DLD1 (cell line): Measurements from ENCODE around the gene ZMIZ1.

ENCODE experiments used
- in situ Hi-C: cut with HindIII; loops from 2 replicates; pipeline ENCODE4 v1.10.0; 2017; ENCODE audit warnings: low sequenced_read_pairs

Gene ZMIZ1

DNA sequence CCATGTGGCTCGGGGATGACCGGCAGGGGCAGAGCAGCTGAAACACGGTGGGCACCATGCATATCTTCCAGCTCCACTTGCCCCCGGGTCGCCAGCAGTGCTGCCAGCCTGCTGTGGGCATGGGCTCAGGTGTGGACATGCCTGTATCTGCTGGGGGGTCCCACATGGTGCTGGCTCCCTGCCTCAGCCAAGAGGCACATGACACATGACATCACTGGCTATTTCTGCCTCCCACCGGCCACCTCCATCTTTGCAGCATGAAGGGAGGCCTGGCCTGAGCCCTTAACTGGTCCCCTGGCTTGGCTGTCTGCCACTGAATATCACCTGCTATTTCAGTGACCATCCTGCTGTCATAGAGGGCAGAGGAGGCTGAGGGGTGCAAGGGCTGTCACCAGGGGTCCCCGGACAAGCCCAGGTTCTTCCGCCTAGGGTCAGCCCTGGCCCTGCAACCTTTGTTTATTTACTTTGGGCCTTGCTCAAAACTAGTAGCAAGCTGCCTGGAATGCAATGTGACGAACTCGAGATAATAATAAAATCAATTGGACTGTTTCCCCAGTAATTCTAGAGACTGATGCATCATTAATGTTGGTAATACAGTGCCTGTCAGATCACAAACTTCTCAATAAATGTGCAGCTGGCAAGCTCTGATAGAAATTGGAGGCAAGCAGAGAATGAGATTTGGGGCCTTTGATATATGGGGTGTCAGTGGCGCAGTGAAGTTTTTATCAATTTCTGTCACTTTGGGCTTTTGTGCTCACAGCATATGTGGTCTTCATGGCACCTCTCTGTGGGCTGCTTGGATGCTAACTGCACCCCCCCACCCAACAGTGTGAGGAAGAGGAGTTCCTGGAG is 28.5 kb downstream of the ZMIZ1 start:
- in situ Hi-C loops: no loop called here

DNA sequence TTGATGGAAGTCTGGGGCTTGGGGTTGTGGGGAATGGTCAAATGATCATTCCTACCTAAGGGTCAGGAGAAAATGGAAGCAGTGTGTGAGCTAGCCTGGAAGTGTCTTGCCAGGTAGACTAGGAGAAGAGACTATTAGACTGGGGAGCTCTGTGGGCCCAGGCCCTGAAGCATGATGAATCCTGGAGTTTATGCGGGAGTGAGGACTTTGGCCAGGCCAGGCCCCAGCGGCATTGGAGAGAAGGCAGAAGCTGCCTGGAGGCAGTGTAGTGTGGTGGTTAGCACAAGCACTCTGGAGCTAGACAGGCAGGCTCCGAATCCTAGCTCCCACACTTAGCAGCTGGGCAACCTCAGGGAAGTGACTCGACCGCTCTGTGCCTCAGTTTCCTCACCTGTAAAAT is 29.3 kb downstream of the ZMIZ1 start:
- in situ Hi-C loops: no loop called here

DNA sequence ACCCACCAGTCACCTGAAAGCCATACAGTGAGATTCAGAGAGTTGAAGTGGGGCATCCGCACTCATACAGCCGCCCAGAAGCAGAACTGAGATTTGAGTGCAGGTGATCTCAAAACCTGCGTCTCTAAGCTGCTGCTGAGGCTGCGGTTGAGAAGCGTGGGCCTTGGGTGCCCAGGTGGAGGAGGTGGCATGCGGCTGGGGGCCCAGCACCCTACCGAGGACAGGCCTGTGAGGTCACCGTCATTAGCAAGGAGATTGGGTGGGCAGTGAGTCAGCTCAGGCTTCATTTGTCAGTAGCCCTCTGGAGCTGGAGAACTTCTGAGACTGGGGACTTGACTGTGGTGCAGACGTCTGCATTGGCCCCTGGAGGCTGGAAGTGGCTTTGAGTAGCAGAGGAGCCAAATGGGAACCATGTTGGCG is 29.8 kb downstream of the ZMIZ1 start:
- in situ Hi-C loops: no loop called here

DNA sequence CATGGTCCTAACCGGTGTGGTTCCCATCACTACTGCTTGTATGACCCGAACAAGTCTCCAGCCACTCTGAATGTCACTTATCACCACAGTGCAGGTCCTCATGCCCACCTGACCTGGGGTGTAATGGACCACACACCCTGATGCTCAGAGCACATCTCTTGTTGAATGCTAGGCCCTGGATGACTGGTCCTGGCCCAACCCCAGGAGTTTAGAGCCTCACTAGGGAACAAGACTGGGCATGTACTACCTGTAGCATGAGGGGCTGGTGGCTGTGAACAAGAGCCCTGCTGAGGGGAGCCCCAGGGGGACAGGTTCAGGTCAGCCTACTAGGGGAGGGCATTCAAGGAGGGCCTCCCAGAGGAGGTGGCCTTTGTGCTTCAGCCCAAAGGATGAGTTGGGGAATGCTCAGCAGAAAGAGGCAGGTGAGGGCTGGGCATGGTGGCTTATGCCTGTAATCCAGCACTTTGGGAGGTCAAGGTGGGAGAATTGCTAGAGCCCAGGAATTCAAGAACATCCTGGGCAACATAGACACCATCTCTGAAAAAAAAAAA is 31.2 kb downstream of the ZMIZ1 start:
- in situ Hi-C loops: no loop called here

DNA sequence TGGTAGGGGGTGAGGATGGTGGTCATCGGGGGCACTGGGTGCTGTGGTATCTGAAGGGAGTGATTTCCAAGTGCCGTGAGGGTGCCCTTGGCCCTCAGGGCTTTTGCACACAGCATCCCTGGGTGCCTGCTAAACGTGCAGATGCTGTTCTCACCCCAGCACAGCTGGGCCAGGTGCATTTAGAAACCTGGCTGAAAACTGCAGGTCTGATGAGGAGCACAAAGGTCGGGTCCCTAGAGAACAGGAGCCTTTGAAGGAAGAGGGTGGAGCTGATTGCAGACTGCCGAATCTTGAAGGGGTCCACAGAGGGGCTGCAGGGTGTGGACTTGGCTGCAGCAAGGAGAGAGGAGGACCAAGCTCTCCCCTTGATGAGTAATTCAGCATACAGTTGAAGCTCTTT is 32.0 kb downstream of the ZMIZ1 start:
- in situ Hi-C loops: no loop called here

DNA sequence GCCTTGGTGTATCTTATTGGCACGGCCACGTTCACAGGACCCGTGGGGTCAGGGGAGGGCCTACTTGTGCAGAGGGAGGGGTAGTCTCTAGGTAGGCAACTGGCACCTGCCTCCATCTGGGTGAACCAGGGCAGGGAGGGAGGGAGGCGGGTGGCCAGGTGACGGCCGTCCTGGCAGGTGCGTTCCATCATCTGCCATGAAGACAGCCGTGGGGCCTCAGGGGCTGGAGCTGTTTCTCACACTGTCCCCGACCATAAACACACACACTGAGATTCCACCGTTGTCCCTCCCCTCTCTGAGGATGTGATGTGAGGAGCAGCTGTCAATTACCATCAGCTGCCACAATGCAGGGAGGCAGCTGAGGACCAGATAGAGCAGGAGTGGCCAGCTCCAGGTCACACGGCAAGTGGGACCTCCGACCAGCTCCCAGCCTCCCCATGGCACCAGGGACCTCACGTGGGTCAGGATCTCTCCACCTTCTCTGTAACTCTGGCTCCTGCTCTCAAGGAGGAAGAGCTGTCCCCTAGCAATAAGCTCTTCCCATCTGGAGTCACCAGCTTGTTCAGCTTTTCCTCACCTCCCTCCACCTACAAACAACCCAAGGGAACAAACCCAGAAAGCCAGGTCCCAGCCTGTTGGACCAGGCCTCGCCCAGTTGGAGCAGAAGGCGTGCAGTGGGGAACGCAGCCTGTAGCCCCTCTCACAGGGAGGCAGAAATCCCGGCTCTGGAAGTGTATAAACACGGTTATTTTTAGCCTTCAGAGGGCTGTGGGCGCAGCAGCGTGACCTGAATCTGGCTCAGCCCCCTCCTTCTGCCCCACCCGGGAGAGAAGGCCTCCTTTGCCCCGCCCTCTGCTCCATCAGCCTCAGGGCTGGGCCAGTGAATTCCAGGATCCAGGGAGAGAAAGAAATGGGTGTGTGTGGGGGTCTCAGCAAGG is 33.1 kb downstream of the ZMIZ1 start:
- in situ Hi-C loops: no loop called here

DNA sequence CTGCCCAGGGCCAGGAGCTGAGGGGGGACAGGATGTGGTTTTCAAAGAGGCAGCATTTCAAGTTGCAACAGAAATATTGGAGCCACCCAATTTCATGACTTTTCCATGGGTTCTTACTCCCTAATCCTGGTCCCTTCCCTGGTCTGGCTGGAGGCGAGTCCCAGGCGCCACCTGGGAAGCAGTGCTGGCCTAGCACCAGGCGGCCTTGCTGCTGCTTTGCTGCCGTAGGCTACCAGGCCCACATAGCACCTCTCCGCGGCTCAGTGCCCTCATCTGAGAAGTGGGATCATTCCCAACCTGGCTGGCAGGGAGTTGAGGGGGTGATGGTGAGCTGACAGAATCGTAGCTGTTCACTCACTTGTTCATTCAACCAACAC is 33.7 kb downstream of the ZMIZ1 start:
- in situ Hi-C loops: no loop called here

DNA sequence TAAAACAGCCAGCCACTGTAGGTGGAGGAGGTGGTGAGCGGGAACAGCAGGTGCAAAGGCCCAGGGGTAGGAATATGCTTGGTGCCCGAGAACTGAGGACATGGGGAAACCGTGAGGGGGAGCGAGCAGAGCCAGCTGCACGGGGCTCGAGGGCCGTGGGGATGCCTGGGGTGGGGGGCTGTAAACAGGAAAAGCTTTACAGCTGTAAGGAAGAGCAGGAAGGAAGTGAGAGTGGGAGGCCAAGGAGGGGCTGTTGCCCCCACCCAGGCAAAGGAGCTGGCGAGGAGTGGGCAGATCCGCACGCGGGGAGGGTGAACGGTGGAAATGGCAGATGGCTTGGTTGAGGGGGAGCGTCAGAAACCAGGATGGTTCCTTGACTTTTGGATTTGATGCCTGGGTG is 34.4 kb downstream of the ZMIZ1 start:
- in situ Hi-C loops: no loop called here

DNA sequence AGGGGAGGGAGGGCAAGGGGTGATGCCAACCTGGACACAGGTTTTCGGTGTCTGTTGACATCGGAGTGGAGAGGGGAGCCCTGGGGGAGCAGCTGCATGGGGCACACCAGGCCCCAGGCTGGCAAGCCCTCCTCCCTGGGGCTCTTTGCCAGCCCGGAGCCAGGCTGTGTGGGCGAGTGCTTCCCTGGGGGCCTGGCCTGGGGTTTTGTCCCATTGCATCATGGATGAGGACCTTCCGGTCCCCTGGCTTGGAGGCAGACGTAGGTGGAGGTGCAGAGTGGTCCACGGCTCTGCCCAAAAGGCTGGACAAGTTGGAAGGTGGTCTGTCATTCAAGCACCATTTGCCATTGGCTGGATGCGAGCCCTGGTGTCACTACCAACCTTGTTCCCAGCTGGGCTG is 34.8 kb downstream of the ZMIZ1 start:
- in situ Hi-C loops: no loop called here

DNA sequence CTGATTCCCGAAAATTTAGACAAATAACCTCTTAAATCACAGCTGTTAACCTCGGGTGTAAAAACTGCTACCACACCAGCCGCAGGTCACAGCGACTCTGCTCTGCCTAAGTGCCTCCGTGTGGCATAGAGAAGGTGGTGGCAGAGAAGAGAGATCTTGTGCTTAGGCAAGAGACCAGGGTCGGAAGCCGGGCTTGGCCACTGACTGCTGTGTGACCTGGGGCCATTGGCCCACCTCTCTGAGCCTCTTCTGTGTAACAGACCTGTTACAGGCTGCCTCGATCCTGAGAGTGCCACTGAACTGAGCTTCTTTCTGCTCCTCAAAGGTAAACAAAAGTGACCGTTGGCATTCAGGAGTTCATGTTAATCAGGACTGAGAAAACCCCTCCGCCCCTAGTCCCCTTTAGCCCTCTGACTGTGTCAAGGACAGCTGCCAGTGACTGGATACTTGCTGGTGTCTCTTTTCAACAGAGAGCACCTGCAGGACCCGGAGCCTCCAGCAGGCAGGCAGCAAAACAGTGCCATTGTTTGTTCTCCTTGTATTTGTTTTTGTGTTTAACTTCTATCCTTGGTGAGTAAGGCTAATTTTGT is 36.5 kb downstream of the ZMIZ1 start:
- in situ Hi-C loops: no loop called here

DNA sequence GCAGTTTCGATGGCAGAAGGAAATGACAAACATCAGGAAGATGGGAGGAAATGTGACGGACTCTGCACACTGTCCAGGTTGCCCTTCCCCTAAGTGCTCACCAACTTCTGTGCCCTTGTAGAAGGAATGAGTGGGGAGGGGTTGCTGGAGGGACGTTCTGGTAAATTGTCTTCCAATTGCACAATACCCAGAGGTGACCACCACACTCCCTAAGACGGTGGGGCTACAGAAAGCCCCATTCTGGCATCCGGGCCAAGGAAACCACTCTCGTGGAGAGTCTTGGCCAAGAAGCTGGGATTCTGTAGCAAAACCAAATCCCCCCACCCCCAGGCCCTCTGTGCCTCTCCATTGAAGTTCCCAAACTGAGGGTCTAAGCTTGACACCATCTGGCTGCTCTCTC is 37.1 kb downstream of the ZMIZ1 start:
- in situ Hi-C loops: no loop called here

DNA sequence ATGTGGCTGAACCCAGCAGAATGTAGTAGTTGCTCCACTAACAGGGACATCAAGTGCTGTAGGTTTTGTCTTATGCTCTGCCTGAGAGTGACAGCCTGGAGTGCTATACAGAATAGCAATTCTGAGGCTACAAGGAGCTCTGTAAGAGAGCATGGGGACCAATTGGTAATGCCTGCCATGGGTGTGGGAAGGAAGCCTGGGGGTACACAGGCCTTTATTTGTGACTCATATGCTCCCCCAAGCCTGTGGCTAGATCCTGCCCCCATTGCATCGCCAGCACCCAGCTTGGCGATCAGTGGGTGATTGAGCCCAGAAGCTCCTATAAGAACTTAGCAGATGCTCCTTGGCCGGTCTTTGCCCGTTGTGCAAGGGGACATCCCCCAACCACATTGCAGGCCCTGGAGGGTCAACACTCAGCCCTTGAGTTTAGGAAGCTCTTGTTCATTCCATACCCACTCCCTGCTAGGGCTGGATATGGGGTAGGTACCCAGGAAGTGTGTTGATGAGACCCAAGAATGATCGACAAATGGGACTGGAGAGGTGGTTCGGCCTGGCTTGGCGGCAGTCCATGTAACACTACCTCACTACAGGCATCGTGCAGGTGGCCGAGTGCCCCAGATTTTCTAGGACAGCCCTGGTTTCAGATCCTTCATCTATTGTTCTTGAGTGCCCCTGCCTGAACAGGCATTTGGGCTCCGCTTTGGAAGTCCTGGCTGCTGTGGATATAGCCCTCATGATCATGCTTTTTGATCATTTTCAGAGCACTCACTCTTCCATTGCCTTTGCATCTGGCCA is 37.7 kb downstream of the ZMIZ1 start:
- in situ Hi-C loops: no loop called here

DNA sequence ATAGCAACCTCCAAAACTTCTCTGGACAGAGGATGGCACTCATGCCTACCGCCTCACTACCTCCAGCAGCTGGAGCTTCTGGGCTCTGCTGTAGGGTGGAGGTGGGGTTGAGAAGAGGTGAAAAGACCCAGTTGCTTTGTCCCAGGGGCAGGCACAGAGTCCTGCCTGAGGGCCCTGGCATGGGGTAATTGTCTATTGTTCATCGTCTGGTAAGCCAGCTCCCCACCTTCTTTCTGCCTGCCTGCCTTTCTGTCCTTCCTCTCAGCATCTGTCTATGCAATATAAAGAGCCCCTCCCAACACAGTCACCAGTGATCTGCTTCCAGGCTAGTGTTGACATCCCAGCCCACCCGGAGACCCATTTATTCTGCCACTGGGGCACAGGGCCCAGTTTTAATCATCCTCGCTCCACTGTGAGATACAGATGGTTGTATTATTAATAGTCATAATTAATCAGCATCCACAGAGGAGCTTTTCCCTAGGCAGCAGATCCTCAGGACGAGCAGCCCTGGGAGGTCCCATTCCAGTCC is 39.0 kb downstream of the ZMIZ1 start:
- in situ Hi-C loops: no loop called here

DNA sequence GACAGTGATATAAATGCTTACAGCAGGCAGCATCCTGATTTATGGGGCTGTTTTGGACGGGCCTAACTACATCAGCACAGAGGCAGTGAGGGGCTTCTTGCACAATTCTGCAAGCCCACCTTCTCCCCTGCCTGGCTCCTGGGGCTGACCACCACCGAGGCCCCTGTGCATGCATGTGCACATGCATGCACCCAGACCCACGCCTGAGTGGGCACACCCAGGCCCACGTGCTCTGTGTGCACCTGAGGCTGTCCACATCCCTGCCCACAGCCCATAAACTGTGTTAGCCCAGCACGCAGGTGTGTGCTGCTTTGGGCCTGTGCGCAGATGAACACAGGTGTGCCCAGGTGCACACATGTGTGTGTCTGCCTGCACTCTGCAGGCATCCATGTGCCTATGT is 40.0 kb downstream of the ZMIZ1 start:
- in situ Hi-C loops: no loop called here

DNA sequence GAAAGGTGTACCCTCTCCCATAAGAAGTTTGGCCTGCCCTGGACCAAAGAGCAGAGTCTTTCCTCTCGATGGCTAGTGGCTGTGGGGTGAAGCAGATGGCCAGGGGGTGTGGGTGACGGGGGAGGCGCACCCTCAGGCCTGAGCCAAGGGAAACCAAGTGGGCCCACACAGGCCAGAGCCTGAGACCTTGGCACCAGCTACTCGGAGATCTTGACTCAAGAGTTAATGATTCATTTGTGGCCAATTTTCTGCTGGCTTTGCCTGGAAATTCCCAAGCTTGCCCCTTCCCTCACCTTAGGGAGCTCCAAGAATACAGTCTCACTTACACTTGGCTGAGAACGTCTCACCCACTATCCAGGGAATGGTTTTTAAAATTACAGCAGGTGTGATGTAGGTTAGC is 42.7 kb downstream of the ZMIZ1 start:
- in situ Hi-C loops: no loop called here

DNA sequence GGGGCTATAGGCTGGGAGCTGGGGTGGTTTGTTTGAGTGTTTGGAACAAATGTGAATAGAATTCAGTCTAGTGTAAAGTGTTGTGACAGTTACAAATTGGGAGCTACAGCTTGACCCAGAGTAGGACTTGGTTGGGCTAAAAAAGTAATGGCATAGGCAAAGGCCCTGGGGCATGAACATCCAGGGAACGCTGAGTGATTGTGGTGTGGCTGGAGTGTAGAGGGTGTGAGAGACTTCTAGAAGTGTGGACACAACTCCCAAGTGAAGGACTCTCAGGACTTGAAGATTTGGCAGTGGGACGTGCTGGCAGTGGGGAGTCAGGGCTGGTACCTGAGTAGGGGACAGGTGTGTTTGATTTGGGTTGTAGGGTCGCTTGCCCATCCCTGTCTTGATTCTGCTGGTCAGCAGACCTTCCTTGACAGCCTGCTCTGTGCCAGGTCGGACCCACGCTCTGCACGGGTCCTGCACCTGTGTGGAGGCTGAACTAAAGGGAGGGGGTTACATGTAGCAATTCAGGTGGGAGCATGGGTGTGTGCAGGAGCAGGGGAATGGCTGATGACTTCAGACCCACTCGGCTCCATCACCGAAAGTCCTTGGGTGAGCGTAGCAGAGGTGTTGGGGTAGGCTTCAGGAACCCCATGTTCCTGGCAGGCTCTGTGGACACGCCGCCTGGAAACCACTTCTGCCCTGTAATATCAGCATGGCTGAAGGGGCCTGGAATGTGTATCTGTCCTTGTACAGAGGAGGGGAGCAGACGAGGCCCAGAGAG is 43.3 kb downstream of the ZMIZ1 start:
- in situ Hi-C loops: no loop called here

DNA sequence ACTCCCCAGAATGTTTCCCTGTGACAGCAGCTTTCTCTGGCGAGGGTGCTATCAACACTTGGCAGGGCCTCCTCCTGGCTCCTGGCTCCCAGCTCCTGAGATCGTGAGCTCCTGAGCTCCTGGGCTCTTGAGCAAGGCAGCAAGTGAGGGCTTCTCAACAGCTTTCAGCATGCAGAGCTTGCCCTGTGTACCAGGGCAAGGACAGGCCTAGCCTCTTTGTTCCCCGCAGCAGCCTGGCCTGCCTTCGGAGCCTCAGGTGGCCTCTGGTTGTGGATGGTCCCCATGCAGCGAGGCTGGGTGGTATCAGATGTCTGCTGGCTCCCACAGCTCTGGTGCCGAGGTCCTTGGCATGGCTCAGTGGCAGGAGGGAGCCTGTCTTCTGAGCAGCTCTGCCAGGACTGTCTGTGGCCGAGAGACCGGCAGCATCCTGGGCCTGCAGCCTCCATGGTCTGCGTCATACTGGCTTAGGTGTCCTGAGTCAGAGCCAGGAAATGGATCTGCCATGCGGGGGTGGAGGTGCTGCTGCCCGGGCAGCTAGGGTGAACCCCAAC is 44.2 kb downstream of the ZMIZ1 start:
- in situ Hi-C loops: no loop called here

DNA sequence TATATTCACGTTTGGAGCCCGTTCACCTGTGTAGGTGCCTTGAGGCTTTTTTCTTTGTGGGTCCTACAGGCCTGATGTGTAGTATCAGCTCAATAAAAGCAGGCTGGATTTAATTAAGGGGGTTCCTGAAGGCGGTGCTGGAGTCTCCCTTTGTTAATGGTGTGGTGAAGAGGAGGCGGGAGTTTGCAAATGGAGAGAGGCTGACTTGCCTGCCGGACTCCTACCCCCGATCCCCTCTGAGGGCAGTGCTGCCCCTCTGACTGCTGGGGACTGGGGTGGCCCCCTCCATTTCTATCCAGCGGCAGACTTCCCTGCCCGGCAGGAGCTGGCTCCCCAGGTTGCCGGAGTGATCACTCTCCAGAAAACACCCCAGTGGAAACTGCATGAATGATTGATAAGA is 45.1 kb downstream of the ZMIZ1 start:
- in situ Hi-C loops: no loop called here

DNA sequence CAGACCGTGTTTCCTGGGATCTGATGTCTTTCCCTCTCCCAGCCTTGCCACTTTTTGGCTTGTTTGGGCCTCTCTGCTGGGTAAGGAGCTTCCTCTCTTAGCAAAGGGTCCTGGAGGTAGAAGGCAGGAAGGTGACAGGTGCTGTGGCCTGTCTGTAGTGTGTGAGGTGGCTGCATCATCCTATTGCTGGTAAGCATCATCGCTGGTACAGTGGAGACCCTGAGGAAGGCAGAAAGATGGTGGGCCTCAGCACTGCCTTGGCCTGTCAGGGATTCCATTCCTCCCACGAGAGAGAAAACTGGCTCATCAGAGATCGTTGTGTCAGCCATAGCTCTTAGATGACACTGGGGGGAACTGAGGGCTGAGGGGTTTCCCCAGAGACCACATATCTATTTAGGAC is 46.5 kb downstream of the ZMIZ1 start:
- in situ Hi-C loops: no loop called here
